Effector memory CD4-positive, alpha-beta T cell (primary cell): ENCODE results near the gene TMPRSS3.

Experiments
- DNase-seq, 3 donors: peaks; one replicate each; pipeline ENCODE4 v3.0.0-alpha.2; 2020
- H3K27ac ChIP-seq: 2 replicates; pipeline ENCODE4 v1.7.0; 2013; ENCODE audit warnings: mild to moderate bottlenecking, low read length, moderate library complexity; ENCODE audit not compliant: insufficient read depth, poor library complexity, severe bottlenecking
- H3K27me3 ChIP-seq: replicated peaks from 2 replicates; pipeline ENCODE4 v1.7.0; 2013; ENCODE audit warnings: mild to moderate bottlenecking, low read length; ENCODE audit not compliant: insufficient read depth, control insufficient read depth, poor library complexity, severe bottlenecking
- H3K36me3 ChIP-seq: 2 replicates; pipeline ENCODE4 v1.7.0; 2013; ENCODE audit warnings: mild to moderate bottlenecking, low read length, moderate library complexity; ENCODE audit not compliant: control insufficient read depth, insufficient read depth
- H3K4me1 ChIP-seq: 2 replicates; pipeline ENCODE4 v1.7.0; 2013; ENCODE audit warnings: low read length, mild to moderate bottlenecking; ENCODE audit not compliant: control insufficient read depth, insufficient read depth, poor library complexity, severe bottlenecking
- H3K4me3 ChIP-seq: 2 replicates; pipeline ENCODE4 v1.7.0; 2013; ENCODE audit warnings: low read length, low read depth, mild to moderate bottlenecking; ENCODE audit not compliant: insufficient read depth, poor library complexity, severe bottlenecking
- H3K9me3 ChIP-seq: 2 replicates; pipeline ENCODE4 v1.7.0; 2013; ENCODE audit warnings: mild to moderate bottlenecking, low read length, moderate library complexity; ENCODE audit not compliant: control insufficient read depth

Gene TMPRSS3

GRCh38 chr21:42429856-42430255 is 34.0 kb upstream of the TMPRSS3 start:
- Histone ChIP-seq H3K4me1 (peaks cover 26% of the 10 kb centered on the region), H3K36me3 (peaks cover 86% of the 10 kb centered on the region), H3K27me3 (no peaks in the 10 kb centered on the region), H3K4me3 (no peak overlapping the region), H3K9me3 (no peaks in the 10 kb centered on the region), H3K27ac (no peak overlapping the region)
- no peak for DNase-seq

- H3K36me3 ChIP-seq, result peaks cover 81% of the 10 kb centered on the region
- no peaks in the 10 kb centered on the region for H3K27me3 ChIP-seq
- H3K27ac ChIP-seq, result no peak overlapping the region
- H3K4me3 ChIP-seq, result no peak overlapping the region
- peaks cover 35% of the 10 kb centered on the region for H3K4me1 ChIP-seq
- DNase-seq, result no peak
- H3K9me3 ChIP-seq, result no peaks in the 10 kb centered on the region
Measured at GRCh38 chr21:42429021-42429420, 33.2 kb upstream of the TMPRSS3 start.

- peaks cover 46% of the 10 kb centered on the region for H3K4me1 ChIP-seq
- peaks cover 75% of the 10 kb centered on the region for H3K36me3 ChIP-seq
- no peaks in the 10 kb centered on the region for H3K9me3 ChIP-seq
- H3K4me3 ChIP-seq, result no peak overlapping the region
- H3K27ac ChIP-seq, result no peak overlapping the region
- DNase-seq, result no peak
- no peaks in the 10 kb centered on the region for H3K27me3 ChIP-seq
Measured at GRCh38 chr21:42427809-42428419, 32.1 kb upstream of the TMPRSS3 start.

- no peaks in the 10 kb centered on the region for H3K9me3 ChIP-seq
- no peak overlapping the region for H3K27ac ChIP-seq
- H3K27me3 ChIP-seq, result no peaks in the 10 kb centered on the region
- H3K4me1 ChIP-seq, result peaks cover 53% of the 10 kb centered on the region
- H3K4me3 ChIP-seq, result no peak overlapping the region
- DNase-seq, result no peak
- H3K36me3 ChIP-seq, result peaks cover 70% of the 10 kb centered on the region
Measured at GRCh38 chr21:42426876-42427480, 31.1 kb upstream of the TMPRSS3 start.

- H3K27ac ChIP-seq, result peak overlapping the region; percentile 82
- no peaks in the 10 kb centered on the region for H3K9me3 ChIP-seq
- H3K36me3 ChIP-seq, result peaks cover 70% of the 10 kb centered on the region
- DNase-seq, result no peak
- no peaks in the 10 kb centered on the region for H3K27me3 ChIP-seq
- peaks cover 56% of the 10 kb centered on the region for H3K4me1 ChIP-seq
- no peak overlapping the region for H3K4me3 ChIP-seq
Measured at GRCh38 chr21:42426424-42426823, 30.6 kb upstream of the TMPRSS3 start.

- Histone ChIP-seq H3K27ac (peak overlapping the region; percentile 82), H3K27me3 (no peaks in the 10 kb centered on the region), H3K4me1 (peaks cover 64% of the 10 kb centered on the region), H3K36me3 (peaks cover 70% of the 10 kb centered on the region), H3K9me3 (no peaks in the 10 kb centered on the region), H3K4me3 (peak overlapping the region; percentile 32)
- DNase-seq, result no peak
Measured at GRCh38 chr21:42425591-42425990, 29.7 kb upstream of the TMPRSS3 start.

GRCh38 chr21:42424914-42425541 is 29.2 kb upstream of the TMPRSS3 start:
- peak overlapping the region; percentile 82 for H3K27ac ChIP-seq
- no peaks in the 10 kb centered on the region for H3K9me3 ChIP-seq
- peak; percentile 68 to 83 (median 79) for DNase-seq
- peaks cover 69% of the 10 kb centered on the region for H3K4me1 ChIP-seq
- H3K36me3 ChIP-seq, result peaks cover 70% of the 10 kb centered on the region
- no peaks in the 10 kb centered on the region for H3K27me3 ChIP-seq
- H3K4me3 ChIP-seq, result peak overlapping the region; percentile 32

- peak overlapping the region; percentile 82 for H3K27ac ChIP-seq
- peaks cover 72% of the 10 kb centered on the region for H3K4me1 ChIP-seq
- H3K4me3 ChIP-seq, result peak overlapping the region; percentile 2
- H3K9me3 ChIP-seq, result no peaks in the 10 kb centered on the region
- peaks cover 70% of the 10 kb centered on the region for H3K36me3 ChIP-seq
- no peak for DNase-seq
- no peaks in the 10 kb centered on the region for H3K27me3 ChIP-seq
Measured at GRCh38 chr21:42423685-42424084, 27.8 kb upstream of the TMPRSS3 start.

- DNase-seq, result peak in 2 of 3 donors; percentile 35 to 41
- H3K36me3 ChIP-seq, result peaks cover 70% of the 10 kb centered on the region
- peak overlapping the region; percentile 2 for H3K4me3 ChIP-seq
- no peaks in the 10 kb centered on the region for H3K27me3 ChIP-seq
- peak overlapping the region; percentile 82 for H3K27ac ChIP-seq
- peaks cover 72% of the 10 kb centered on the region for H3K4me1 ChIP-seq
- no peaks in the 10 kb centered on the region for H3K9me3 ChIP-seq
Measured at GRCh38 chr21:42423197-42423675, 27.4 kb upstream of the TMPRSS3 start.
